HG03108 (cell line): ENCODE data around the gene LXN.
"Not testable (repeated sequence)": the region's sequence is repeated elsewhere in the genome, so short reads cannot be mapped to it uniquely, and the experiment has no call there.

Source experiments
- ATAC-seq: cut with Tn5 transposase; IDR thresholded peaks from one replicate; pipeline ENCODE4 v1.9.1; 2021; ENCODE audit warnings: moderate library complexity; ENCODE audit not compliant: unreplicated experiment

LXN gene

GRCh38 chr3:158672215-158673176 is at the start of gene LXN:
LXN (minus strand) TSS chr3:158672648; CDS start chr3:158672478, 170 bp downstream.
- peak; percentile 100 for ATAC-seq

GRCh38 chr3:158722108-158722507 is 49.7 kb upstream of the LXN start:
- no peak for ATAC-seq

- no peak for ATAC-seq
Observed at GRCh38 chr3:158718490-158719170, 46.2 kb upstream of the LXN start.

GRCh38 chr3:158717576-158717975 is 45.1 kb upstream of the LXN start:
- ATAC-seq, result no peak

- ATAC-seq, result no peak
Observed at GRCh38 chr3:158713094-158713499, 40.6 kb upstream of the LXN start.

- ATAC-seq, result no peak
Observed at GRCh38 chr3:158712443-158712842, 40.0 kb upstream of the LXN start.

GRCh38 chr3:158711886-158712285 is 39.4 kb upstream of the LXN start:
- ATAC-seq, result peak; percentile 40

- ATAC-seq, result no peak
Observed at GRCh38 chr3:158710601-158711000, 38.2 kb upstream of the LXN start.

- ATAC-seq, result no peak
Observed at GRCh38 chr3:158709666-158710083, 37.2 kb upstream of the LXN start.

GRCh38 chr3:158703566-158703965 is 31.1 kb upstream of the LXN start:
- no peak for ATAC-seq

- ATAC-seq, result no peak
Observed at GRCh38 chr3:158702815-158703481, 30.5 kb upstream of the LXN start.

- no peak for ATAC-seq
Observed at GRCh38 chr3:158701420-158702065, 29.1 kb upstream of the LXN start.

- ATAC-seq, result no peak
Observed at GRCh38 chr3:158700559-158700958, 28.1 kb upstream of the LXN start.

GRCh38 chr3:158696618-158697017 is 24.2 kb upstream of the LXN start:
- no peak for ATAC-seq

- not testable (repeated sequence) for ATAC-seq
Observed at GRCh38 chr3:158693866-158694456, 21.5 kb upstream of the LXN start.

GRCh38 chr3:158685159-158685558 is 12.7 kb upstream of the LXN start:
- no peak for ATAC-seq

GRCh38 chr3:158683230-158683962 is 10.9 kb upstream of the LXN start:
- no peak for ATAC-seq

GRCh38 chr3:158680861-158681260 is 8.4 kb upstream of the LXN start:
- ATAC-seq, result no peak

GRCh38 chr3:158679547-158680000 is 7.1 kb upstream of the LXN start:
- ATAC-seq, result no peak

GRCh38 chr3:158678687-158679086 is 6.2 kb upstream of the LXN start:
- no peak for ATAC-seq
